GM21515 (cell line): ENCODE data around the gene GID4.

ENCODE experiments used
- ATAC-seq: cut with Tn5 transposase; IDR thresholded peaks from one replicate; pipeline ENCODE4 v1.9.1; 2021; ENCODE audit not compliant: unreplicated experiment

The GID4 gene

GRCh38 chr17:18094409-18094807 is 55.2 kb downstream of the GID4 start:
- ATAC-seq, result no peak

GRCh38 chr17:18099516-18099915 is 60.3 kb downstream of the GID4 start:
- no peak for ATAC-seq

- no peak for ATAC-seq
Measured at GRCh38 chr17:18100616-18101015, 61.4 kb downstream of the GID4 start.

- no peak for ATAC-seq
Measured at GRCh38 chr17:18101828-18102227, 62.6 kb downstream of the GID4 start.

GRCh38 chr17:18102640-18103039 is 63.4 kb downstream of the GID4 start:
- ATAC-seq, result no peak

- no peak for ATAC-seq
Measured at GRCh38 chr17:18105027-18105426, 65.8 kb downstream of the GID4 start.

- no peak for ATAC-seq
Measured at GRCh38 chr17:18105595-18105994, 66.4 kb downstream of the GID4 start.

- ATAC-seq, result no peak
Measured at GRCh38 chr17:18106211-18106610, 67.0 kb downstream of the GID4 start.

- no peak for ATAC-seq
Measured at GRCh38 chr17:18107061-18107790, 68.0 kb downstream of the GID4 start.

GRCh38 chr17:18107971-18108370 is 68.8 kb downstream of the GID4 start:
- ATAC-seq, result no peak

GRCh38 chr17:18108401-18109312 is 69.4 kb downstream of the GID4 start, which contains the start of gene MYO15A:
TSS of gene MYO15A (plus strand) at chr17:18108756. CDS start at chr17:18118801, 10,045 bp downstream.
- no peak for ATAC-seq

GRCh38 chr17:18109935-18110485 is 70.8 kb downstream of the GID4 start:
- no peak for ATAC-seq

- ATAC-seq, result no peak
Measured at GRCh38 chr17:18110636-18111145, 71.5 kb downstream of the GID4 start.

GRCh38 chr17:18111330-18111971 is 72.2 kb downstream of the GID4 start:
- no peak for ATAC-seq

GRCh38 chr17:18115517-18115916 is 76.3 kb downstream of the GID4 start:
- no peak for ATAC-seq

- ATAC-seq, result no peak
Measured at GRCh38 chr17:18116078-18116477, 76.9 kb downstream of the GID4 start.

GRCh38 chr17:18117533-18117932 is 78.3 kb downstream of the GID4 start:
- no peak for ATAC-seq
